ENCODE data around the gene OTOA. TPM values are rescaled to one million over a fixed set of nuclear protein-coding genes. Genes with fewer than 3 reads are reported as not detected.
"Not testable (repeated sequence)": the region's sequence is repeated elsewhere in the genome, so short reads cannot be mapped to it uniquely, and the experiment has no call there.

OTOA gene
- total and polyA plus RNA-seq, 5 donors = 0.07 TPM; not detected in 4

GRCh38 chr16:21772547-21773206, 108.9 kb downstream of the OTOA start:
- H3K4me3 ChIP-seq (ENCODE audit: low read length); intact Hi-C loops (cut with DNase I); H3K27me3 ChIP-seq (ENCODE audit: control insufficient read depth, insufficient read depth); H3K4me1 ChIP-seq (ENCODE audit: control insufficient read depth, insufficient read depth, low read length); H3K9me3 ChIP-seq (ENCODE audit: control insufficient read depth, low read length): not testable (repeated sequence)
- DNase-seq (peak; percentile 67 to 87 (median 87)), ATAC-seq (peak; percentile 93)
- peak overlapping the region; percentile 30 for H3K27ac ChIP-seq (ENCODE audit: low read length)
- 67% methylated on average over 9 of the region's 9 CpGs for WGBS

GRCh38 chr16:21773207-21773553, 109.4 kb downstream of the OTOA start:
- H3K27ac ChIP-seq (ENCODE audit: low read length) = peak overlapping the region; percentile 51
- ATAC-seq (peak in 1 of 2 donors; percentile 54), DNase-seq (peak in 2 of 3 donors; percentile 46 to 56)
- H3K4me3 ChIP-seq (ENCODE audit: low read length); H3K4me1 ChIP-seq (ENCODE audit: control insufficient read depth, insufficient read depth, low read length); H3K9me3 ChIP-seq (ENCODE audit: control insufficient read depth, low read length); H3K27me3 ChIP-seq (ENCODE audit: control insufficient read depth, insufficient read depth); intact Hi-C loops (cut with DNase I): not testable (repeated sequence)
- 49% methylated on average over 5 of the region's 5 CpGs for WGBS

DNA sequence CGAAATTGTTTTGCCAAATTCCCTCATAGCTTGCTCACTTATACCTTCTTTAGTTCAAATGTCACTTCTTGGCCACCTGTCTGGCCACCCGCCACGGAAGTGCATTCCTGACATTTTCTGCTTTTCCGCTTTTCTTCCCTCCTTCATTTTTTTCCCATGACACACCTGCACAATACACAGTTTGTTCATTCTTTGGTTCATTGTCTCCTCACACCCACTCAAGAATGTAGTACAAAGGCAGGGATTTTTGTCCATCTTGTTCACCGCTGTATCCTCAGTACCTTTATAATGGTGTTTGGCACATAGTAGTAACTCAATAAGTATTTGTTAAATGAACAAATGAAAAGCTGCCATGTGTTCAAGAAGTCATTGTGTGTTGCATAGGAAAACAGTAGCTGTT, 116.8 kb downstream of the OTOA start:
- WGBS = no CpG with 5 or more reads among the region's 5 CpGs
- ATAC-seq; H3K27me3 ChIP-seq (ENCODE audit: control insufficient read depth, insufficient read depth); H3K9me3 ChIP-seq (ENCODE audit: control insufficient read depth, low read length); intact Hi-C loops (cut with DNase I); H3K4me3 ChIP-seq (ENCODE audit: low read length); DNase-seq; H3K4me1 ChIP-seq (ENCODE audit: control insufficient read depth, insufficient read depth, low read length); H3K27ac ChIP-seq (ENCODE audit: low read length): not testable (repeated sequence)

DNA sequence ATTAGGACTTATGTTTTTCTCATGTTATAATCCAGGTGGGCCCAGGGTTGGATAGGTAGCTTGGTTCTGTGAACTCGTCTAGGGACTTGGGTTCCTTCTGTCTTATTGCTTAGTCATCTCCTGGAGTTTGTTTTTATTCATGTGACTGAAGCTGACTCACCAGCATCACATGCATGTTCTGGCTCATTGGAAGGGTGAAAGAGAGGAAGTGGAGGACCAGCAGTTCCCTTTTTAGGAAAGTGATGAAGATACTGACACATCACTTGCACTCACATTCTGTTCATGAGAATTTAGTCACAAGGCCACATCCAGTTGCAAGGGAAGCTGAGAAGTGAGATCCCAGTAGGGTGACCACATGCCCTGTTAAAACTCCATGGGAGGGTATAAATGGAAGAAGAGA, 126.7 kb downstream of the OTOA start:
- H3K27me3 ChIP-seq (ENCODE audit: control insufficient read depth, insufficient read depth); H3K9me3 ChIP-seq (ENCODE audit: control insufficient read depth, low read length); H3K27ac ChIP-seq (ENCODE audit: low read length); H3K4me1 ChIP-seq (ENCODE audit: control insufficient read depth, insufficient read depth, low read length); intact Hi-C loops (cut with DNase I); DNase-seq; H3K4me3 ChIP-seq (ENCODE audit: low read length): not testable (repeated sequence)
- 26% methylated on average over 1 of the region's 1 CpG for WGBS
- peak; percentile 63 to 77 for ATAC-seq

DNA sequence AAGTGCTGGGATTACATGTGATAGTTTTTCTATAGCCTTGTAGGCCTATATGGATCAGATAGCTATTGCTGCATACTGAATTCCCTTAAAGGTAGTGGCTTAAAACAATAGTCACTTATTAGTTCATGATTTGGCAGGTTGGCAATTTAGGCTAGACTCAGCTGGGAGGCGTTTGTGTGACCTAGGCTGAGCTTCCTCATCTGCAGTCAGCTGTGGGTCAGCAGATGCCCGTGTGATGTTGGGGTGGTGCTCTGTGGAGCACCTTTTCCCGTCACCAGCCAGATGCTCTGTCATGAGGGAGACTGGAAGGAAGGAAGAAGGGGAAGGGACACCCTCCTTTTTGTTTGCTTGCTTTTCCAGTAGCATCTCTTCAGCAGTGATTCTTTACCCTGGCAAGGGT, 129.5 kb downstream of the OTOA start:
- 51% methylated on average over 2 of the region's 3 CpGs for WGBS
- DNase-seq; H3K4me1 ChIP-seq (ENCODE audit: control insufficient read depth, insufficient read depth, low read length); H3K9me3 ChIP-seq (ENCODE audit: control insufficient read depth, low read length); H3K27ac ChIP-seq (ENCODE audit: low read length); H3K27me3 ChIP-seq (ENCODE audit: control insufficient read depth, insufficient read depth); intact Hi-C loops (cut with DNase I); H3K4me3 ChIP-seq (ENCODE audit: low read length): not testable (repeated sequence)
- peak in 1 of 2 donors; percentile 25 for ATAC-seq

DNA sequence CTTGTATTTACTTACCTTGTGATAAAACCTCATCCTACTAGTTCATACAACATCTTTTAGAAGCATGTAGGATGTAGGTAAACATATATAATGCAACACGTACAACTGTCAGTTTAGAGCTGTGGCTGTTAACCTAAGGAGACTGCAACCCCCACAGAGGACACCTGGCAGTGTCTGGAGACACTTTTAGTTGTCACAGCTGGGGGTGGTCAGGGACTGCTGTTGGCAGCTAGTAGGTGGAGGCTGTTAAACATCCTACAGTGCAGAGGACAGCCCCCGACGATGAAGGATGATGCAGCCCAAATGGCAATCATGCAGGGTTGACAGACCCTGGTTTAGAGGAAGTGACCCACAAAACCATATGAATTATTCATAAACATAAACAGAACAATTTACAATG, 134.8 kb downstream of the OTOA start:
- intact Hi-C loops (cut with DNase I); H3K27ac ChIP-seq (ENCODE audit: low read length): not testable (repeated sequence)

DNA sequence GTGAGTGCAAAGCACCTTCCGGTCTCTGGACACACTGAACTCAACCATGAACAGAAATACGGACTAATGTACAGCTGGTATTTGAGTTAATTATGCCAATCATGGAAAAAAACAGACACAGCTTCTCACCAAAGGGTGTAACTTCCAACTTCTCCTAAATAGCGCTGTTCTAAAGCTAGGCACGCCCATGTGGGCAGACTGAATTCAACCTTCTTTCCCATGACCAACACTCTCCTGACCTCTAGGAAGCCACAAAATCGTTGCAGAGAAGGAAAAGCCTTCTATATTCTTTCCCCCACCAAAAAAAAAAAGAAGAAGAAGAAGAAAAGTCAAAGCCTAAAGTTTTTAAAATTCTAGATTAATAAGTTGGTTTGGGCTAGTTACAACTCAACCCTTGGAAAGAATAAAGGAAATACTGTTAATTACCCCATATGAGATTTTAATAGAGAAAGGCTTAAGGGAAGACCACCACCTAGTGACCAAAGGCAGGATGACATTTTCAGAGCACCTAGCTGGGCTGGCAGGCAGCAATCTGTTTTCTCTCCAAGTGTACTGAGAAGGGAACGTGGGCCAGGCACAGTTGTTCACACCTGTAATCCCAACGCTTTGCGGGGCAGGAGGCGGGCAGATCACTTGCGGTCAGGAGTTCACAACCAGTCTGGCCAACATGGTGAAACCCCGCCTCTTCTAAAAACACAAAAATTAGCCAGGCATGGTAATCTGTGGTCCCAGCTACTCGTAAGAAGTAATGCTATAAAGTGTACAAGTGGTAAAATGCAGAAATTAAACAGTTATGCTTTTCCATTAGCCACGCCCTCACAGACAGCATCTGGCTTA, 138.0 kb downstream of the OTOA start:
- ATAC-seq (peak; percentile 73 to 79), DNase-seq (peak in 1 of 3 donors; percentile 32)
- H3K9me3 ChIP-seq (ENCODE audit: control insufficient read depth, low read length); intact Hi-C loops (cut with DNase I); H3K4me3 ChIP-seq (ENCODE audit: low read length); H3K27ac ChIP-seq (ENCODE audit: low read length); H3K4me1 ChIP-seq (ENCODE audit: control insufficient read depth, insufficient read depth, low read length); H3K27me3 ChIP-seq (ENCODE audit: control insufficient read depth, insufficient read depth): not testable (repeated sequence)
- 58% methylated on average over 11 of the region's 13 CpGs for WGBS

More for the DNA sequence above, 134.8 kb downstream of the OTOA start:
- not testable (repeated sequence) for ATAC-seq; DNase-seq; H3K9me3 ChIP-seq (ENCODE audit: control insufficient read depth, low read length); H3K4me3 ChIP-seq (ENCODE audit: low read length); H3K4me1 ChIP-seq (ENCODE audit: control insufficient read depth, insufficient read depth, low read length); H3K27me3 ChIP-seq (ENCODE audit: control insufficient read depth, insufficient read depth)
- no CpG with 5 or more reads among the region's 3 CpGs for WGBS

- H3K4me3 ChIP-seq (ENCODE audit: low read length); H3K27me3 ChIP-seq (ENCODE audit: control insufficient read depth, insufficient read depth); DNase-seq; intact Hi-C loops (cut with DNase I); H3K9me3 ChIP-seq (ENCODE audit: control insufficient read depth, low read length); ATAC-seq; H3K4me1 ChIP-seq (ENCODE audit: control insufficient read depth, insufficient read depth, low read length); H3K27ac ChIP-seq (ENCODE audit: low read length): not testable (repeated sequence)
- 81% methylated on average over 2 of the region's 2 CpGs for WGBS
These were observed 138.6 kb downstream of the OTOA start for GRCh38 chr16:21802375-21802663.

Other genes starting within 250 kb of the OTOA start
- gene METTL9, start 64.4 kb upstream of the OTOA start, total RNA-seq = 10 to 100 TPM; 59.4 to 63.2 (median 61.2) TPM
- gene METTL9, start 64.4 kb upstream of the OTOA start, polyA plus RNA-seq = 31.5 TPM
- gene IGSF6, start 11.4 kb upstream of the OTOA start, total RNA-seq = 1 to 10 TPM; 1.4 to 4.3 (median 2.4) TPM
- gene IGSF6, start 11.4 kb upstream of the OTOA start, polyA plus RNA-seq = 0.88 TPM
- 10 to 100 TPM; 37.2 to 47.6 (median 41.6) TPM for gene NPIPB4, start 193.8 kb downstream of the OTOA start, total RNA-seq
- gene NPIPB4, start 193.8 kb downstream of the OTOA start, polyA plus RNA-seq = 9.4 TPM

All from right cardiac atrium (tissue), 5 donors.